IPS-18c (cell line): ENCODE data around the gene TMEM14A.

Source experiments
- H3K4me3 ChIP-seq: 2 replicates; pipeline ENCODE4 v1.7.0; 2013; ENCODE audit warnings: low read depth, mild to moderate bottlenecking, low read length, moderate library complexity; ENCODE audit not compliant: insufficient read depth
- H3K9me3 ChIP-seq: one replicate; pipeline ENCODE4 v1.6.1; 2013; ENCODE audit warnings: mild to moderate bottlenecking, low read length, moderate library complexity; ENCODE audit not compliant: control insufficient read depth, insufficient read depth

Gene TMEM14A, protein sequence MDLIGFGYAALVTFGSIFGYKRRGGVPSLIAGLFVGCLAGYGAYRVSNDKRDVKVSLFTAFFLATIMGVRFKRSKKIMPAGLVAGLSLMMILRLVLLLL

DNA sequence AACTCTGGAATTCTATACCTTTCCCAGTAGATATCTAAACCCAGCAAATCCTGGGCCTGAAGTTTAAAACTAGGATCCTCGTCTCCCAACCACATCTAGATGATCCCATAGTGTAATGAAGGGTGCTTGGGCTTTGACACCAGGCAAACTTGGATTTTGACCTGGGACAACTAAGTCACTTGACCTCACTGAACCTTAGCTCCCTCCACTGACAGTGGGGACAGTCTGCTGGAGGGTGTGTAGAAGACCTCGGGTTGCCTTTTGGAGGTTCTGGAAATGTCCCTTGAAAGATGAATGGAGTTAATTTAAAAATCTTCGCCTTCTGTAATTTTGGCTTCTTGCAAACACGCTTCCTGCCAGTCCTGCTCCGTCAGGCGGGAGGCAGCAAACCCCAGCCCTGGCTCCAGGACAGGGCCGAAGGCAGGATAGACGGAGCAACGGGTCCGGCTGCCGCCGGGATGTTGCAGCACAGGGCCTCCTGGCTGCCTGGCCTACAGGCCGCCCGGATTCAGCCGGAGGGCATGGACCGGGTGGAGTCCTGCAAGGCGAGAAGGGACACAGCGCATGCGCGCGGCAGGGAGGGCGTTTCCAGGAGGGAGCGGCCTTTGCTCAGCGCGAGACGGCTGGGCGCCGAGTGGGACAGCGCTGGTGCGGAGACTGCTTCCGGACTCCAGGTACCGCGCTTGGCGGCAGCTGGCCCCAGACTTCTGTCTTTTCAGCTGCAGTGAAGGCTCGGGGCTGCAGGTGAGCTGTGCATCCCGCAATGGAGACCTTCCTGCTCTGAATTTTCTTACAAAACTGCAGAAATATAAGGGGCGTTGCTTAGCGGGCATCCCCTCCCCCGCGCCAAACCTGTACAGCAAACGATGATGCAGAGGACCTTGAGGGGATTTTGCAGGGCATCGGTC lies at the start of gene TMEM14A:
Gene TMEM14A, plus strand, starts transcription at position 612 of the 908 bp plus-strand sequence. CDS start 5,990 bp downstream, outside the sequence.
- Histone ChIP-seq H3K9me3 (peaks cover 2% of the 10 kb centered on the region), H3K4me3 (peak within 1 kb of the TSS; percentile 82)

DNA sequence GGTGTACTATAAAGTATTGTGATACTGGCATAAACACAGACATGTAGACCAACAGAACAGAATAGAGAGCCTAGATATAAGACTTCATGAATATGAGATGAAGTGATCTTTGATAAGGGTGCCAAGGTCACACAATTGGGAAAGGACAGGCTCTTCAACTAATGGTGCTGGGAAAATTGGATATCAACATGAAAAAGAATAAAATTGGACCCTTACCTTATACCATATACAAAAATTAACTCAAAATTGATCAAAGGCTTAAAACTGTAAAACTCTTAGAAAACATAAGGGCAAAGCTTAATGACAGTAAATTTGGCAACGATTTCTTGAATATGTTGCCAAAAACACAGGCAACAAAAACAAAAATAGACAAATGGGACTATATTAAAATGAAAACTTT lies 49.3 kb upstream of the TMEM14A start:
- Histone ChIP-seq H3K4me3 (no peak overlapping the region), H3K9me3 (no peaks in the 10 kb centered on the region)

DNA sequence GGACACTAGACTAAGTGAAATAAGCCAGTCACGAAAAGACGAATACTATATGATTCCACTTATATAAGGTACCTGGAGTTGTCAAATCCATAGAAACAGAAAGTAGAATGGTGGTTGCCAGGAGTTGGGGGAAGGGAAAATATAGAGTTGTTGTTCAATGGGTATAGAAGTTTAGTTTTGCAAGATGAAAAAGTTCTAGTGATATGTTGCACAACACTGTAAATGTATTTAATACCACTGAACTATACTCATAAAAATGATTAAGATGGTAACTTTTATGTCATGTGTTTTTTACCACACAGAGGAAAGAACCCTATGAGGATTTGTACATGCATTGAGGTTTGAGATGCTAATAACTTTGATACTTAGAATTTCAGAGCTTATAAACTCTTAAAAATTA lies 48.1 kb upstream of the TMEM14A start:
- Histone ChIP-seq H3K4me3 (no peak overlapping the region), H3K9me3 (no peaks in the 10 kb centered on the region)

DNA sequence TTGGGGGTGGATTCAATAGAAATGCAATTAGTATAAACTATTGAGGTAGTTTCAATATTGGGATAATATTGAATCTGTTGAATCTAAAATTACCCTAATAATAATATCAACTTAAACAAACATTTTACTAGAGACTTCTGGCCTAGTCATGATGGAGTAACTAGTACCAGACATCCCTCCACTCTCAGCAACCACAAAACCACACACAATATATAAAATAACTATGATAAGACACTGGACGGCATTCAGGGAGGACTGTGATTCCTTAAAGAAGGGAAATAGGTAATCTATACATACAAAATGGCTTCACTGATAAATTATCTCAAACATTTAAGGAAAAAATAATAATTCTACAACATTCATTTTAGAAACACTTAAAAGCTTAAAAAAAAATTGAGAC lies 38.9 kb upstream of the TMEM14A start:
- Histone ChIP-seq H3K9me3 (no peaks in the 10 kb centered on the region), H3K4me3 (no peak overlapping the region)

DNA sequence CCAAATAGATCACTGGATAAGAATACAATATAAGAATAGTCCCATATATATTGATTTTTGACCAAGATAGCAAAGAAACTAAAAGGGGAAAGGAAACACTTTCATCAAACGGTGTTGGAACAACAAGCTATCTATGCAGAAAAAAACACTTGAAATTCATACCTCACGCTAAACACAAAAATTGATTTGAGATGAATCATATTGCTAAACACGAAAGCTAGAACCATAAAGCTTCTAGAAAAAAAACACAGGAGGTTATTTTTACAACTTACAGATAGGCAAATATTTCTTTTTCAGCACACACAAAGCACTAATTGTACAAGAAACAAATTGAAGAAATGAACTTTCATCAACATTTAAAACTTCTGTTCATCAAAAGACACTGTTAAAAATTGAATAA lies 36.7 kb upstream of the TMEM14A start:
- Histone ChIP-seq H3K4me3 (no peak overlapping the region), H3K9me3 (no peaks in the 10 kb centered on the region)

DNA sequence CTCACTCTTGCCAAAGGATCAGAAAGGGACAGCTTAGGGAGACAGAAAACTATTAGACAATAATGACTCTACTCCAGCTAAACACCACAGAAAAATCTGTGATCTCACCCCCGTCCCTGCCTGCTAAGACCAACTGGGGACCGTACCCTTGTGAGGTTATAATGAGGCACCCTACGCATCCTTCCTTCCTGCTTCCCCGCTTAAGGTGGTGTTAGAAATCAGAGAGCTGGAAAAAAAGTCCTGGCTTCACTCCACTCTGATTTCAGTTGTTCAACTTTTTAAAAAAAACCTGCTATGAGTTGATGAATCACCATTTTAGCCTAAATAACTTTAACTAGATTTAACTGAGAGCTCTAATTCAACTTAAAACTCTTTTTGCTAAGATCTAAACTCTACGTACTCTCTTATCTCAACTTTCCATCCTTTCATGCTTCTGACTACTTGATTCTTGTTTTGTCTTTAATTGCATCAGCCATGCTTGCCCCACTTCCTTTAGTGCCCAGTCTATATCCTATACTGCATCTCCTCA lies 35.8 kb upstream of the TMEM14A start:
- Histone ChIP-seq H3K4me3 (no peak overlapping the region), H3K9me3 (no peaks in the 10 kb centered on the region)

DNA sequence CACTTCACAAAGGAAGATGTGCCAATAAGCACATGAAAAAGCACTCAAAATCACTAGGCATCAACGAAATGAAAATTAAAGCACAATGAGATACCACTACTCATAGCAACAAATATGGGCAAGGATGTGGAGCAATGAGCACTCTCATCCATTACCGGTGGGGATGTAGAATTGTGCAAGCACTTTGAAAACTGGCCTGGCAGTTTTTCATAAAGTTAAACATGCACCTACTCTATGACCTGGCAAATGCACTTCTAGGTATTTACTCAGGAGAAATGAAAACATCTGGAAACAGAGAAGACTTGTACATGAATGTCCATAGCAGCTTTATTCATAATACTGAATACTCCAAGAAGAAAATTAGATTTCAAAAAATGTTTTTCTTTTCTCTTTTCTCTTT lies 34.1 kb upstream of the TMEM14A start:
- Histone ChIP-seq H3K4me3 (no peak overlapping the region), H3K9me3 (no peaks in the 10 kb centered on the region)

DNA sequence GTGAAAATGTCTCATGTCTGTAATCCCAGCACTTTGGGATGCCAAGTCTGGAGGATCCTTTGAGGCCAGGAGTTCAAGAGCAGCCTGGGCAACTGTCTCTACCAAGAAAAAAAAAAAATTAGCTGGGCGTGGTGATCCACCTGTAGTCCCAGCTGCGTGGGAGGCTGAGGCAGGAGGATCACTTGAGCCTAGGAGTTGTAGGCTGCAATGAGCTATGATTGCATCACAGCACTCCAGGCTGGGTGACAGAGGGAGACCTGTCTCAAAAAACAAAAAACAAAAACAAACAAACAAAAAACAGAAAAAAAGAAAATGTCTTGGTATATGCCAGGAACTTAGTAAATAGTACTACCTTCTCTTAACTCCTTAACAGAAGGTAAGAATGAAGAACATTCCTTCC lies 31.4 kb upstream of the TMEM14A start:
- H3K4me3 ChIP-seq = no peak overlapping the region
- no peaks in the 10 kb centered on the region for H3K9me3 ChIP-seq

DNA sequence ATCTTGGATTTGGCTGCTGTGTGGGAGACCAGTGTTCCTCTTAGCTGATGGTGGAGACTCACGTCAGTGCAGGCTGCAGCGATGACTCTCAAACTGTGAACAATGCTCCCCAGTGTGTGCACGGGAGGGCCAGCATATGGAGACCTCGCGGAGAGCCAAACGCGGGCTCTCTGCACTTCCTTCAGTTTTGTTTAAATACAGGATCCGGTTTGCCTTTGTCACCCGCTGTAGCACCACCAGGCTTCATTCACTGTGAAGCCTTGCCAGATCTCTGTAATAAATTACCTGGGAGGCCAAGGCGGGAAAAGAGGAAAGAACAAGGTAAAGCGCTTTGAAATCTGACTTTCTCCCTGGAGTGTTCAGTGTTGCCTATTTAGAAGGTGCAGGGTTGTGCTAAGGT lies 30.7 kb upstream of the TMEM14A start:
- no peak overlapping the region for H3K4me3 ChIP-seq
- H3K9me3 ChIP-seq = no peaks in the 10 kb centered on the region

DNA sequence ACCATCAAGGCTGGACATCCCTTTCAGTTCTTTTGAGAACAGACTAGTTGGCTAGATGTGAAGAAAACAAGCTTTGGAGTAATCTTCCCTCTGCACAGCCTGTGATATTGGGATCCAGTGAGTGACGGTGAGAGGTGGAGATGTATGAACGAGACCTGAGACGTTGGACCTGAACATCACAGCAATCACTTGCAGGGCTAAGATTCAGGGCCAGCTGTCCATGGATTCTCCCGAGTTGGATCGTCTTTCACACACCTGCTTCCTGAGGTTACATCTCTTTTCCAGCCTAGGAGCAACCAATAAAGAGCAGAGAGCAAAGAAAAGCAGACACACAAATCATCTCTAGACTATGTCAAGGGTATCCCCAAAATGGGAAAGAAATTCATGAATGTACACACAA lies 30.0 kb upstream of the TMEM14A start:
- H3K9me3 ChIP-seq = no peaks in the 10 kb centered on the region
- H3K4me3 ChIP-seq = no peak overlapping the region

DNA sequence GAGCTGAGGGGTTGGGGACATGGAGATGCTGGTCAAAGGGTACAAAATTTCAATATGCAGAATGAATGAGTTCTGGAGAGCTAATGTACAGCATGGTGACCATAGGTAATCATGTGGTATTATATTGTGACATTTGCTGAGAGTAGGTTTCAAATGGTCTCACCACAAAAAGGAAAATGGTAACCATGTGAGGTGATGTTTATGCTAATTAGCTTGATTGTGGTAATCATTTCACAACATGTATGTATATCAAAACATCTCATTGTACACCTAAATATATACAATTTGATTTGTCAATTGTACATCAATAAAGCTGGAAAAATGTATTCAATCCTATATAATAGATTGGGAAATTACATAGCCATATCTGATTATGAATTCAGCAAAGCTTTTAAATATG lies 29.5 kb upstream of the TMEM14A start:
- H3K4me3 ChIP-seq = no peak overlapping the region
- H3K9me3 ChIP-seq = no peaks in the 10 kb centered on the region

DNA sequence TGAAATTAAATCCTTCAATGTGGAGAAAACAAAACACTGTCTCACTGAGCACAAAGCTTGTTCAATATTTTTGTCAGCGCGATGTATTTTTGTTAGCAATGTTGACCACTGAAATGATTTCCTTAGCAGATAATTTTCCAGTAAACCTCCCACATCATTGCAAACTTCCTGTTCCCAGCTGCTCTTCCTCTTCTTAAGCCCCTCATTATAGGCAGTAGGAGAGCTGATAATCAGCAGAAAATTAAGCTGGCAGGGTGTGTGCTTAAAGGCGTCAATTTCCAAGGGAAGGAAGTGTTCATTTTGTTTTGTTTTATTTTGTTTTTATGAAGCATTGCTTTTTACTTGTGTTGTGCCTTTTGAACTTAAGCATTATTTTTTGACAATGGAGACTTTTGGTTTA lies 29.1 kb upstream of the TMEM14A start:
- no peak overlapping the region for H3K4me3 ChIP-seq
- H3K9me3 ChIP-seq = no peaks in the 10 kb centered on the region

DNA sequence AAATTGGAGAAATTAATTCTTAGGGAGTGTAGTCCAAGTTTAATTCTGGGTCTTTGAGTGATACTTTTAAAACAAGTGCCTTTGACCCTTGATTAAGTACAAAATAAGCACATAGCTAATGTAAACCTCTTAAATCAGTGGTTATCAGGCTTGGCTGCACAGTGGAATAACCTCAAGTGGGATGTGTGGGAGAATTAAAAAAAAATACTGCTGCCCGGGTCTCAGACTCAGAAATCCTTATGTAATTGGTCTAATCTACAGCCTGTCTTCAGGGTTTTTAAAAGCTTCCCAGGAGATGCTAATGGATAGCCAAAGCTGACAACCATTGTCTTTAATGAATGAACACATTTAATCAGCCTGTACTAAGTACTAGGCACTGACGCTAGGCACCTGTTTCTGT lies 28.5 kb upstream of the TMEM14A start:
- Histone ChIP-seq H3K9me3 (no peaks in the 10 kb centered on the region), H3K4me3 (no peak overlapping the region)

DNA sequence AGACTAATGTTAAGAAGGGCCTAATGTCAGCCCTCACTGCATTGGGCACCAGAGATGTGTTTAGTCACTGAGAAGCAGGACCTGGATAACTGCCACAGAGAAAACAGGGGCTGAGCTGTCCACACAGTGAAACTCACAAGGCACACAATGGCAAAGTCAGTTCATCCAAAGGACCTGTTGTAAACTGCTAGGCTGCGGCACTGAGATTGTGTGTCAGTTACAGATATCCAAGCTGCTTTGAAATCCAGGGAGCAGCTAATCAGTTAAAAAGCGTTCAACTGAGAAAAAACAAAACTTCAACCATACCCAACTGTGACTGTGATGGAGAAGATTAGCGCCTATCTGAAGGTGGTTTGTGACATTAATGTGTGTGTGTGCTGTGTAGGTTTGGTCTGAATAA lies 27.8 kb upstream of the TMEM14A start:
- Histone ChIP-seq H3K4me3 (no peak overlapping the region), H3K9me3 (no peaks in the 10 kb centered on the region)

DNA sequence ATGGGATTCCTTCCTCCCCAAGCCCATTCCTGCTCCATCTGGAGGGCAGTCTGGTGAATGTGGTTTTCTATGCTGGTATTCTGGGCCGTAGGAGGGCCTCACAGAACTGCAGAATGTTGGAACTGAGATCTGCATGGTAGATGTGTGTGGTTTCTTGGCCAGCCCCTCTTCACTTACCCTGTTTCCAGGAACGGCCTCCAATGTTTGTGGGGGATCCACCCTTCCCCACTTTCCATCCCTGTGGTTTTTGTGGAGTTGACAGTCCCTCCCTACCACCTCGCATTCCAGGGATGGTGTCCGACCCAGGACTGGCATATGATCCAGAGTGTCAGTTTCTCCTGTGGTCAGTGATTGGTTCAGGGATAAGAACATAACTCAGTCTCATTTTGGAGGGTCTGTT lies 26.7 kb upstream of the TMEM14A start:
- H3K9me3 ChIP-seq = no peaks in the 10 kb centered on the region
- H3K4me3 ChIP-seq = no peak overlapping the region

DNA sequence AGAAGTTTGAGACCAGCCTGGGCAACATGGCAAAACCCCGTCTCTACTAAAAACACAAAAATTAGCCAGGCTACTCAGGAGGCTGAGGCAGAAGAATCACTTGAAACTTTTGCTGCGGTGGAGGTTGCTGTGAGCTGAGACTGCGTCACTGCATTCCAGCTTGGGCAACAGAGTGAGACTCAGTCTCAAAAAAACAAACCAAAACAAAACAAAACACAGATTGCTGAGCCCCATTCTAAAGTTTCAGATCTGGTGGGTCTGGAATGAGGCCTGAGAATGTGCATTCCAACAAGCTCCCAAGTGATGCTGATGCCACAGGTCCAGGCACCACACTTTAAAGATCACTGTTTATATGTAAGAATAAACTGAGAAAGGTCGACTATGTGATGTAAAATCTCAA lies 24.9 kb upstream of the TMEM14A start:
- H3K4me3 ChIP-seq = no peak overlapping the region
- no peaks in the 10 kb centered on the region for H3K9me3 ChIP-seq

DNA sequence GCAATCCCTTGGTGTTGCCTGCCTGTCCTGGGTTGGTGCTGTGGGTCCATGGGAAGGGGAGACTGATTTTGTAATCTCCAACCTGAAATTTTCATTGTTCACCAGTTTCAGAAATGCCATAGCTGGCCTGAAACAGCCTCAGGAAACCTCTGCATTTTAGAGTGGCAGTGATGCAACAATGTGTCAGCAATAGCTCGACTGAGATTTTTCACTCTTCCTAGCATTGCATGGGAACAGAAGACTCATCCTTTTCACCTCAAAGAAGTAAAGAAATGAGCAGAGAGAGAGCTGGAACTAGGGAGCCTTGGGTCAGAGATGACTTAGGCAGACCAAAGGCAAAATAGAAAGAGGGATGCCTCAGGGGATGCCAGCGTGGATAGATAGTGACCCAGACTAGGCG lies 23.7 kb upstream of the TMEM14A start:
- H3K4me3 ChIP-seq = no peak overlapping the region
- no peaks in the 10 kb centered on the region for H3K9me3 ChIP-seq

DNA sequence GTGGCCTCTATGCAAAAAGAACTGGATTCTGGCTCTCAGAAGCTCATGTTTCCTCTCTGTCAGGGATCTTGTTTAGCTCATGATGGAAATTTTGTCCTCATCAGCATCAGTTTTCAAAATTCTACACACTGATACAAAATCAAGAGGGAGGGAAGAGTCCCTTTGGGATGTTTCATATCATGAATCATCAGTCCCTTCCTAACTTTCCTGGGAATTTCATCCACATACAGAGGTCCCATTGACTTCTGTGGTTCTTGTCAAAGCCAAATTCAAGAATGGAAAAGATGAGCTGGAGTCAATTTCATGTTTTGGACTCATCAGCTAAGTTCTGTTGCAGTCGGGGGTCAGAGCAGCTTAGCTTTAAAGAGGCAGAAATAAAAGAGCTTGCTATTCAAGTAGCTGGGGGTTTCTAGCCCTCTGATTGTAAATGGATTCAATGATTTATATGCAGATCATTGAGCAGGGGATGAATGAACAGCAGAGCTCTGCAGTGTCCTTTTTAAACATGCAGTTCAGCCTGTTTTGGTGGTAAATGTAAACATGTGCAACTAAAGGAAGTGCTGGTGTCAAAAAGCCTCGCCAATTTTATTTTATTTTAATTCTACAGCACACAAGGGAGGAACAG lies 21.3 kb upstream of the TMEM14A start:
- Histone ChIP-seq H3K9me3 (peaks cover 5% of the 10 kb centered on the region), H3K4me3 (no peak overlapping the region)
